SK-N-SH (cell line): ENCODE data around the gene MYO1B.

ENCODE experiments used
- CTCF ChIP-seq: fragments of 200-600 bp; sonication (generic); IDR thresholded peaks from 2 replicates; pipeline ENCODE4 v1.6.1; 2017; ENCODE audit warnings: antibody characterized with exemption, mild to moderate bottlenecking, moderate library complexity
- FOXJ3 ChIP-seq: sonication (generic); formaldehyde crosslinking; IDR thresholded peaks from 2 replicates; pipeline ENCODE4 v1.5.1; 2020; ENCODE audit warnings: mild to moderate bottlenecking, missing genetic modification reagents
- RFX5 ChIP-seq: IDR thresholded peaks from 2 replicates; pipeline ENCODE4 v1.6.1; 2012; ENCODE audit warnings: mild to moderate bottlenecking, improper control_type of control experiment, low read length

DNA sequence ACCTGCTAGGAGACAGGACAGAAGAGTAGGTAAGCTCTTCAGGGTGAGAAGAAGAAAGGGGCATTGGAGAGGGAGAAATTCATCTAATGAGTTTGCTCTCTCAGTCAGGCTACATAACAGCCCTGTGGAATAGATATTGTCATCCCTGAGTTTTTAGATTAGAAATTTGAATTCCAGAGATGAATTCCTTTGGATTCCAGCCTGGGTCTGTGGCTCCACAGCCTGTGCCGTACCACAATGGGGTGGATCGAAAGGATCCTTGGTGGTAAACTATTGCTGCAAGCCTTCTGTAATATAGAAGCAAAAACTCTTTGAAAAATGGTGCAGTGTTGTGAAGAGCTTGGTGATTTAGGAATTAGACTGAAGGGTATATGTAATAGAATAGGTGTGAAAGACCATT is 21.0 kb downstream of the MYO1B start:
- no peak for TF ChIP-seq CTCF
- TF ChIP-seq RFX5 = no peak
- TF ChIP-seq FOXJ3 (CRISPR knock-in tag) = no peak
